Neural cell (in vitro differentiated cells): Measurements from ENCODE around the gene SH3GL3. TPM values are rescaled to one million over a fixed set of nuclear protein-coding genes. Genes with fewer than 3 reads are reported as not detected.

Experiments
- H2AFZ ChIP-seq: fragments of 200-600, 300-800 bp; sonication (generic), shearing (Covaris generic); 2 replicates; pipeline ENCODE4 v1.6.0; 2014; ENCODE audit warnings: low read depth, mild to moderate bottlenecking, antibody characterized with exemption, low read length, moderate library complexity
- H3F3A ChIP-seq: fragments of 200-600 bp; shearing (Covaris generic); 2 replicates; pipeline ENCODE4 v1.6.1; 2016; ENCODE audit warnings: mild to moderate bottlenecking, moderate library complexity, mixed read lengths, antibody characterized with exemption, low read length; ENCODE audit not compliant: insufficient read depth, poor library complexity, severe bottlenecking
- H3K27ac ChIP-seq: fragments of 200-600, 300-800 bp; sonication (generic), shearing (Covaris generic); 2 replicates; pipeline ENCODE4 v1.5.1; 2014; ENCODE audit warnings: mild to moderate bottlenecking, low read length, moderate library complexity
- H3K27me3 ChIP-seq: fragments of 300-800, 200-600 bp; sonication (generic), shearing (Covaris generic); 2 replicates; pipeline ENCODE4 v1.6.0; 2014; ENCODE audit warnings: mild to moderate bottlenecking, low read depth, low read length, moderate library complexity; ENCODE audit not compliant: insufficient read depth
- H3K36me3 ChIP-seq: fragments of 300-800, 200-600 bp; sonication (generic), shearing (Covaris generic); 2 replicates; pipeline ENCODE4 v1.5.1; 2014; ENCODE audit warnings: mild to moderate bottlenecking, antibody characterized with exemption, low read length, moderate library complexity; ENCODE audit not compliant: insufficient read depth
- H3K4me2 ChIP-seq: fragments of 300-800, 200-600 bp; sonication (generic), shearing (Covaris generic); 2 replicates; pipeline ENCODE4 v1.6.0; 2014; ENCODE audit warnings: mild to moderate bottlenecking, low read length
- H3K4me3 ChIP-seq: fragments of 300-800, 200-600 bp; sonication (generic), shearing (Covaris generic); 2 replicates; pipeline ENCODE4 v1.5.1; 2014; ENCODE audit warnings: mild to moderate bottlenecking, low read length, moderate library complexity
- H3K79me2 ChIP-seq: fragments of 200-600 bp; shearing (Covaris generic); replicated peaks from 2 replicates; pipeline ENCODE4 v1.6.0; 2014; ENCODE audit warnings: mild to moderate bottlenecking, low read length, moderate library complexity; ENCODE audit not compliant: insufficient read depth
- H3K9ac ChIP-seq: fragments of 300-800, 200-600 bp; sonication (generic), shearing (Covaris generic); 2 replicates; pipeline ENCODE4 v1.6.1; 2016; ENCODE audit warnings: mild to moderate bottlenecking, low read length, mixed read lengths
- H3K9me2 ChIP-seq: fragments of 200-600 bp; shearing (Covaris generic); 2 replicates; pipeline ENCODE4 v1.6.1; 2016; ENCODE audit warnings: mild to moderate bottlenecking, low read length, mixed read lengths; ENCODE audit not compliant: insufficient read depth
- H3K9me3 ChIP-seq: fragments of 200-600, 300-800 bp; sonication (generic), shearing (Covaris generic); 2 replicates; pipeline ENCODE4 v1.6.1; 2016; ENCODE audit warnings: mild to moderate bottlenecking, mixed run types, low read length, moderate library complexity, mixed read lengths
- H4K20me1 ChIP-seq: fragments of 200-600 bp; shearing (Covaris generic); 2 replicates; pipeline ENCODE4 v1.6.1; 2016; ENCODE audit warnings: mild to moderate bottlenecking, mixed run types; ENCODE audit not compliant: insufficient read depth
- EP300 ChIP-seq: fragments of 450-650 bp; conservative IDR thresholded peaks from 2 replicates; pipeline ENCODE4 v1.6.1; 2014; ENCODE audit warnings: antibody characterized with exemption, mild to moderate bottlenecking, moderate library complexity; ENCODE audit not compliant: poor library complexity, severe bottlenecking
- EZH2 ChIP-seq: fragments of 200-600, 300-800 bp; shearing (Covaris generic), sonication (generic); IDR thresholded peaks from 2 replicates; pipeline ENCODE4 v1.6.1; 2014; ENCODE audit warnings: antibody characterized with exemption, low read length, borderline replicate concordance, mild to moderate bottlenecking; ENCODE audit not compliant: insufficient read depth, poor library complexity, severe bottlenecking
- MXI1 ChIP-seq: fragments of 450-650 bp; conservative IDR thresholded peaks from 2 replicates; pipeline ENCODE4 v1.6.1; 2014; ENCODE audit warnings: antibody characterized with exemption, mild to moderate bottlenecking; ENCODE audit not compliant: poor library complexity, severe bottlenecking
- POLR2AphosphoS5 ChIP-seq: IDR thresholded peaks from 2 replicates; pipeline ENCODE4 v1.6.1; 2012
- RAD21 ChIP-seq: fragments of 450-650 bp; conservative IDR thresholded peaks from 2 replicates; pipeline ENCODE4 v1.6.1; 2014; ENCODE audit warnings: antibody characterized with exemption, mild to moderate bottlenecking, moderate library complexity
- SMC3 ChIP-seq: fragments of 450-650 bp; conservative IDR thresholded peaks from 2 replicates; pipeline ENCODE4 v1.6.1; 2014; ENCODE audit warnings: antibody characterized with exemption, mild to moderate bottlenecking, moderate library complexity; ENCODE audit not compliant: poor library complexity
- TAF1 ChIP-seq: IDR thresholded peaks from 2 replicates; pipeline ENCODE4 v1.6.1; 2012; ENCODE audit warnings: low read depth
- polyA plus RNA-seq: library from polyadenylated mRNA; depleted of rRNA; stranded (reverse); fragments of >200 nt; gene quantifications from 2 replicates; pipeline ENCODE4 v1.2.3, GENCODE V29; 2014
- TF ChIP-seq, protein P1 (sequence below): fragments of 450-650 bp; IDR thresholded peaks from 2 replicates; pipeline ENCODE4 v1.5.1; 2014; ENCODE audit warnings: antibody characterized with exemption, mild to moderate bottlenecking, moderate library complexity; ENCODE audit not compliant: poor library complexity, severe bottlenecking
- TF ChIP-seq, protein P2 (sequence below): IDR thresholded peaks from 2 replicates; pipeline ENCODE4 v1.6.1; 2012; ENCODE audit warnings: borderline replicate concordance

The SH3GL3 gene
- polyA plus RNA-seq, 1 donor from 2014 or later = 104 TPM

DNA sequence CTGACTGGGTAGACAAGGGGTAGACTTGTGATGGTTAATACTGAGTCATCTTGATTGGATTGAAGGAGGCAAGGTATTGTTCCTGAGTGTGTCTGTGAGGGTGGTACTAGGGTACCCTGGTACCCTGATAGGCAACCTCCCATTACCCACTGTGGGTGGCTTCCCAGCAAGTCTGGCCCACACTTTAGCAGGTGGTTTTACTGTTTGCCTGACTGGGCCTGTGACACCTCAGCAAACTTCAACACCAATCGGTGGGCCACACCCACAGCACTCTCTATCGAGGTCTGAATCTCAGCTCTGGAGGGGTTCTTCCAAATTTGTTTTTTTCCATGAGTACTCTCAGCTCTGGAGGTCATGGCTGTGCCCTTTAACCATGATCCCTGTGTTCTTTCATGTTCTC, 24.6 kb upstream of the SH3GL3 start:
- Histone ChIP-seq H4K20me1 (no peaks in the 10 kb centered on the region), H3K4me3 (no peak overlapping the region), H3K27me3 (no peaks in the 10 kb centered on the region), H3K27ac (no peak overlapping the region), H3K9ac (no peak overlapping the region), H3K79me2 (no peaks in the 10 kb centered on the region), H3K4me2 (no peak overlapping the region), H3K9me2 (no peaks in the 10 kb centered on the region), H3K9me3 (no peaks in the 10 kb centered on the region), H3K36me3 (no peaks in the 10 kb centered on the region), H2AFZ (no peak overlapping the region), H3F3A (no peaks in the 10 kb centered on the region)
- TF ChIP-seq EP300 (no peak), EZH2 (no peak), POLR2AphosphoS5 (no peak), RAD21 (no peak), MXI1 (no peak), TAF1 (no peak), SMC3 (no peak)
- TF ChIP-seq, protein P1, sequence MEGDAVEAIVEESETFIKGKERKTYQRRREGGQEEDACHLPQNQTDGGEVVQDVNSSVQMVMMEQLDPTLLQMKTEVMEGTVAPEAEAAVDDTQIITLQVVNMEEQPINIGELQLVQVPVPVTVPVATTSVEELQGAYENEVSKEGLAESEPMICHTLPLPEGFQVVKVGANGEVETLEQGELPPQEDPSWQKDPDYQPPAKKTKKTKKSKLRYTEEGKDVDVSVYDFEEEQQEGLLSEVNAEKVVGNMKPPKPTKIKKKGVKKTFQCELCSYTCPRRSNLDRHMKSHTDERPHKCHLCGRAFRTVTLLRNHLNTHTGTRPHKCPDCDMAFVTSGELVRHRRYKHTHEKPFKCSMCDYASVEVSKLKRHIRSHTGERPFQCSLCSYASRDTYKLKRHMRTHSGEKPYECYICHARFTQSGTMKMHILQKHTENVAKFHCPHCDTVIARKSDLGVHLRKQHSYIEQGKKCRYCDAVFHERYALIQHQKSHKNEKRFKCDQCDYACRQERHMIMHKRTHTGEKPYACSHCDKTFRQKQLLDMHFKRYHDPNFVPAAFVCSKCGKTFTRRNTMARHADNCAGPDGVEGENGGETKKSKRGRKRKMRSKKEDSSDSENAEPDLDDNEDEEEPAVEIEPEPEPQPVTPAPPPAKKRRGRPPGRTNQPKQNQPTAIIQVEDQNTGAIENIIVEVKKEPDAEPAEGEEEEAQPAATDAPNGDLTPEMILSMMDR = no peak
- TF ChIP-seq, protein P2, sequence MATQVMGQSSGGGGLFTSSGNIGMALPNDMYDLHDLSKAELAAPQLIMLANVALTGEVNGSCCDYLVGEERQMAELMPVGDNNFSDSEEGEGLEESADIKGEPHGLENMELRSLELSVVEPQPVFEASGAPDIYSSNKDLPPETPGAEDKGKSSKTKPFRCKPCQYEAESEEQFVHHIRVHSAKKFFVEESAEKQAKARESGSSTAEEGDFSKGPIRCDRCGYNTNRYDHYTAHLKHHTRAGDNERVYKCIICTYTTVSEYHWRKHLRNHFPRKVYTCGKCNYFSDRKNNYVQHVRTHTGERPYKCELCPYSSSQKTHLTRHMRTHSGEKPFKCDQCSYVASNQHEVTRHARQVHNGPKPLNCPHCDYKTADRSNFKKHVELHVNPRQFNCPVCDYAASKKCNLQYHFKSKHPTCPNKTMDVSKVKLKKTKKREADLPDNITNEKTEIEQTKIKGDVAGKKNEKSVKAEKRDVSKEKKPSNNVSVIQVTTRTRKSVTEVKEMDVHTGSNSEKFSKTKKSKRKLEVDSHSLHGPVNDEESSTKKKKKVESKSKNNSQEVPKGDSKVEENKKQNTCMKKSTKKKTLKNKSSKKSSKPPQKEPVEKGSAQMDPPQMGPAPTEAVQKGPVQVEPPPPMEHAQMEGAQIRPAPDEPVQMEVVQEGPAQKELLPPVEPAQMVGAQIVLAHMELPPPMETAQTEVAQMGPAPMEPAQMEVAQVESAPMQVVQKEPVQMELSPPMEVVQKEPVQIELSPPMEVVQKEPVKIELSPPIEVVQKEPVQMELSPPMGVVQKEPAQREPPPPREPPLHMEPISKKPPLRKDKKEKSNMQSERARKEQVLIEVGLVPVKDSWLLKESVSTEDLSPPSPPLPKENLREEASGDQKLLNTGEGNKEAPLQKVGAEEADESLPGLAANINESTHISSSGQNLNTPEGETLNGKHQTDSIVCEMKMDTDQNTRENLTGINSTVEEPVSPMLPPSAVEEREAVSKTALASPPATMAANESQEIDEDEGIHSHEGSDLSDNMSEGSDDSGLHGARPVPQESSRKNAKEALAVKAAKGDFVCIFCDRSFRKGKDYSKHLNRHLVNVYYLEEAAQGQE = no peak

DNA sequence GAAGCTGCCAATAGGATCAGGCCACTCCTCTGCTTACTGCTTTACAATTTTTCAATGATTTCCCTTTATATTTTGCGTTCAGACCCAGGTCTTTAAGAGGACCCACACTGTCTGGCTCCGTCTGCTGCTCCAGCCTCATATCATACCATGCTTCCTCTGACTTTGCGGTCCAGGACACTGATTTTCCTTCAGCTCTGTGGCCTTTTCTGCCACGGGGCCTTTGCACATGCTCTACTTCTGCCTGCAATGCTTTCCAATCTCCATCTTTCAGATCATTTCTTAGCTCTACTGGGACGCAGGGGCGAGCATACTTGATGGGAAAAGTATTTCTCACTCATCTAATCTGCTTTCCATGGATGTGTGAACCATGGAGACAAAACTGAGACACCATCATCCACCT, 23.0 kb upstream of the SH3GL3 start:
- H3K9me3 ChIP-seq = no peaks in the 10 kb centered on the region
- H4K20me1 ChIP-seq = no peaks in the 10 kb centered on the region
- no peaks in the 10 kb centered on the region for H3K27me3 ChIP-seq
- TF ChIP-seq MXI1 = no peak
- TF ChIP-seq SMC3 = no peak
- TF ChIP-seq EZH2 = no peak
- no peak for TF ChIP-seq POLR2AphosphoS5
- TF ChIP-seq, protein P1 = no peak
- TF ChIP-seq EP300 = no peak
- no peak for TF ChIP-seq TAF1
- no peak for TF ChIP-seq RAD21
- TF ChIP-seq, protein P2 = no peak
- H3K9me2 ChIP-seq = no peaks in the 10 kb centered on the region
- no peak overlapping the region for H3K27ac ChIP-seq
- no peaks in the 10 kb centered on the region for H3K36me3 ChIP-seq
- H3K9ac ChIP-seq = no peak overlapping the region
- H2AFZ ChIP-seq = no peak overlapping the region
- no peaks in the 10 kb centered on the region for H3F3A ChIP-seq
- no peak overlapping the region for H3K4me2 ChIP-seq
- H3K79me2 ChIP-seq = no peaks in the 10 kb centered on the region
- H3K4me3 ChIP-seq = no peak overlapping the region
